ENCODE results near the gene NDUFB6. TPM values are rescaled to one million over a fixed set of nuclear protein-coding genes. Genes with fewer than 3 reads are reported as not detected.
"Not testable (repeated sequence)": the region's sequence is repeated elsewhere in the genome, so short reads cannot be mapped to it uniquely, and the experiment has no call there.

Gene NDUFB6
- total RNA-seq, 1 experiment from 2014 or later = 60.2 TPM

- peak overlapping the region; percentile 27 for H3K9ac ChIP-seq (ENCODE audit: extremely low read depth, insufficient read length, low read length)
- no peaks in the 10 kb centered on the region for H3K79me2 ChIP-seq (ENCODE audit: insufficient read depth, low read length)
- WGBS (ENCODE audit: extremely low coverage, insufficient read length, low lambda C conversion rate) = no CpG with 5 or more reads among the region's 22 CpGs
These were observed 47.9 kb downstream of the NDUFB6 start for GRCh38 chr9:32524892-32525708.

GRCh38 chr9:32524558-32524891 is 48.4 kb downstream of the NDUFB6 start:
- no CpG with 5 or more reads among the region's 11 CpGs for WGBS (ENCODE audit: extremely low coverage, insufficient read length, low lambda C conversion rate)
- not testable (repeated sequence) for H2BK5ac ChIP-seq (ENCODE audit: insufficient read length, low read length); H2BK15ac ChIP-seq (ENCODE audit: low read depth, low read length); H4K8ac ChIP-seq (replicated peaks; ENCODE audit: insufficient read length, low read depth, low read length); H3K23me2 ChIP-seq (ENCODE audit: insufficient read length, low read depth, low read length, poor library complexity, severe bottlenecking); H3K4me1 ChIP-seq (ENCODE audit: insufficient read depth, low read length); H3K4me2 ChIP-seq (ENCODE audit: insufficient read depth, insufficient read length, low read length); H2BK12ac ChIP-seq (ENCODE audit: insufficient read length, low read depth, low read length); H3K23ac ChIP-seq (ENCODE audit: insufficient read length, low read depth, low read length); H3K9me3 ChIP-seq (ENCODE audit: control insufficient read depth, low read depth, low read length); H3K14ac ChIP-seq (ENCODE audit: insufficient read depth, low read length); H3K27me3 ChIP-seq (ENCODE audit: insufficient read depth, low read length); H4K5ac ChIP-seq (ENCODE audit: insufficient read length, low read depth, low read length); H3K79me1 ChIP-seq (ENCODE audit: insufficient read depth, low read depth, low read length, poor library complexity, severe bottlenecking); H3K56ac ChIP-seq (ENCODE audit: insufficient read length, low read depth, low read length); DNase-seq; H2AFZ ChIP-seq (ENCODE audit: low read length); H4K91ac ChIP-seq (ENCODE audit: insufficient read length, low read depth, low read length); H3K79me2 ChIP-seq (ENCODE audit: insufficient read depth, low read length); H2AK5ac ChIP-seq (ENCODE audit: insufficient read length, low read length); H4K20me1 ChIP-seq (ENCODE audit: control insufficient read depth, insufficient read depth, insufficient read length); H3K27ac Mint-ChIP-seq; H3K27ac ChIP-seq (ENCODE audit: insufficient read length, low read depth, low read length); H3K9ac ChIP-seq (ENCODE audit: extremely low read depth, insufficient read length, low read length); H2BK20ac ChIP-seq (ENCODE audit: low read depth, low read length, poor library complexity, severe bottlenecking); H3K27me3 Mint-ChIP-seq (ENCODE audit: low read depth); H3K18ac ChIP-seq (ENCODE audit: insufficient read length, low read depth, low read length); H3K4ac ChIP-seq (ENCODE audit: low read depth, low read length); H2BK120ac ChIP-seq (ENCODE audit: low read depth, low read length, poor library complexity, severe bottlenecking); H3T11ph ChIP-seq (ENCODE audit: low read length)
- Mint-ChIP-seq H3K4me3 (peak overlapping the region; percentile 25 to 39; a peak in 1 of 5 replicates), H3K9me3 (peaks cover 10 to 20% of the 10 kb centered on the region in 2 experiments; a peak in 4 of 5 replicates), H3K36me3 (ENCODE audit: insufficient read depth in 1 of 3, low read depth in 3 of 3) (peaks cover 12 to 25% (median 14%) of the 10 kb centered on the region in 3 experiments; a peak in 6 of 7 replicates), H3K4me1 (peaks cover 10 to 17% of the 10 kb centered on the region in 2 experiments)

More at GRCh38 chr9:32524892-32525708, 47.9 kb downstream of the NDUFB6 start:
- H2AK5ac ChIP-seq (ENCODE audit: insufficient read length, low read length) = no peak overlapping the region
- no peak overlapping the region for H2BK5ac ChIP-seq (ENCODE audit: insufficient read length, low read length)
- no peak overlapping the region for H3K14ac ChIP-seq (ENCODE audit: insufficient read depth, low read length)
- no peaks in the 10 kb centered on the region for H3K23me2 ChIP-seq (ENCODE audit: insufficient read length, low read depth, low read length, poor library complexity, severe bottlenecking)
- no peaks in the 10 kb centered on the region for H4K20me1 ChIP-seq (ENCODE audit: control insufficient read depth, insufficient read depth, insufficient read length)
- H2BK12ac ChIP-seq (ENCODE audit: insufficient read length, low read depth, low read length) = no peak overlapping the region
- H4K91ac ChIP-seq (ENCODE audit: insufficient read length, low read depth, low read length) = no peak overlapping the region
- no peak overlapping the region for H3K27ac Mint-ChIP-seq
- H3K4me1 ChIP-seq (ENCODE audit: insufficient read depth, low read length) = no peaks in the 10 kb centered on the region
- H3K27me3 Mint-ChIP-seq (ENCODE audit: low read depth) = no peaks in the 10 kb centered on the region
- no peak overlapping the region for H3K56ac ChIP-seq (ENCODE audit: insufficient read length, low read depth, low read length)
- H2BK20ac ChIP-seq (ENCODE audit: low read depth, low read length, poor library complexity, severe bottlenecking) = no peak overlapping the region
- no peak overlapping the region for H3T11ph ChIP-seq (ENCODE audit: low read length)
- H3K9me3 ChIP-seq (ENCODE audit: control insufficient read depth, low read depth, low read length) = no peaks in the 10 kb centered on the region
- no peak overlapping the region for H2AFZ ChIP-seq (ENCODE audit: low read length)
- H3K9me3 Mint-ChIP-seq = peaks cover 10 to 20% of the 10 kb centered on the region in 2 experiments; a peak in 4 of 5 replicates
- H3K79me1 ChIP-seq (ENCODE audit: insufficient read depth, low read depth, low read length, poor library complexity, severe bottlenecking) = no peaks in the 10 kb centered on the region
- no peak overlapping the region for H4K8ac ChIP-seq (replicated peaks; ENCODE audit: insufficient read length, low read depth, low read length)
- H2BK15ac ChIP-seq (ENCODE audit: low read depth, low read length) = no peak overlapping the region
- H3K23ac ChIP-seq (ENCODE audit: insufficient read length, low read depth, low read length) = no peak overlapping the region
- no peaks in the 10 kb centered on the region for H3K27me3 ChIP-seq (ENCODE audit: insufficient read depth, low read length)
- no peak overlapping the region for H3K4ac ChIP-seq (ENCODE audit: low read depth, low read length)
- peaks cover 12 to 25% (median 14%) of the 10 kb centered on the region in 3 experiments; a peak in 6 of 7 replicates for H3K36me3 Mint-ChIP-seq (ENCODE audit: insufficient read depth in 1 of 3, low read depth in 3 of 3)
- H3K27ac ChIP-seq (ENCODE audit: insufficient read length, low read depth, low read length) = no peak overlapping the region
- H3K18ac ChIP-seq (ENCODE audit: insufficient read length, low read depth, low read length) = no peak overlapping the region
- H3K4me1 Mint-ChIP-seq = peaks cover 10 to 17% of the 10 kb centered on the region in 2 experiments
- no peak overlapping the region for H2BK120ac ChIP-seq (ENCODE audit: low read depth, low read length, poor library complexity, severe bottlenecking)
- H4K5ac ChIP-seq (ENCODE audit: insufficient read length, low read depth, low read length) = no peak overlapping the region
- DNase-seq = peak; percentile 32
- no peak for TF ChIP-seq CTCF (conservative IDR thresholded peaks at IDR 0.05)
- H3K4me2 ChIP-seq (ENCODE audit: insufficient read depth, insufficient read length, low read length) = peak overlapping the region; percentile 86
- H3K4me3 Mint-ChIP-seq = peak overlapping the region; percentile 86 to 90

Data from H9 (cell line).